Osteoblast (primary cell): ENCODE results near the gene TMEM192. TPM values are rescaled to one million over a fixed set of nuclear protein-coding genes. Genes with fewer than 3 reads are reported as not detected.

ENCODE experiments used
- DNase-seq: peaks from one replicate; pipeline ENCODE4 v3.0.0; 2011; ENCODE audit warnings: low spot score, mixed read lengths; ENCODE audit not compliant: insufficient read length; ENCODE audit errors: missing footprints
- H2AFZ ChIP-seq: 2 replicates; pipeline ENCODE4 v1.6.0; 2011; ENCODE audit warnings: mild to moderate bottlenecking, low read length
- H3K27ac ChIP-seq: 2 replicates; pipeline ENCODE4 v1.5.1; 2011; ENCODE audit warnings: mild to moderate bottlenecking, low read depth, low read length, moderate library complexity
- H3K27me3 ChIP-seq: 2 replicates; pipeline ENCODE4 v1.6.0; 2012; ENCODE audit warnings: mild to moderate bottlenecking, control low read depth, inconsistent platforms, low read length, moderate library complexity; ENCODE audit not compliant: insufficient read depth
- H3K36me3 ChIP-seq: 2 replicates; pipeline ENCODE4 v1.5.1; 2011; ENCODE audit warnings: mild to moderate bottlenecking, low read length, control low read depth, moderate library complexity; ENCODE audit not compliant: insufficient read depth
- H3K4me1 ChIP-seq: 2 replicates; pipeline ENCODE4 v1.5.1; 2011; ENCODE audit warnings: mild to moderate bottlenecking, low read length, control low read depth, moderate library complexity; ENCODE audit not compliant: insufficient read depth
- H3K4me2 ChIP-seq: 2 replicates; pipeline ENCODE4 v1.6.0; 2011; ENCODE audit warnings: mild to moderate bottlenecking, low read length; ENCODE audit not compliant: insufficient read depth
- H3K4me3 ChIP-seq: fragments of 200-600 bp; sonication (generic); 3 replicates; pipeline ENCODE4 v1.5.1; 2012; ENCODE audit warnings: mild to moderate bottlenecking, low read length, inconsistent platforms; ENCODE audit not compliant: insufficient read depth
- H3K79me2 ChIP-seq: 2 replicates; pipeline ENCODE4 v1.6.0; 2012; ENCODE audit warnings: mild to moderate bottlenecking, low read length, control low read depth, inconsistent platforms; ENCODE audit not compliant: insufficient read depth
- H3K9me3 ChIP-seq: 2 replicates; pipeline ENCODE4 v1.5.1; 2011; ENCODE audit warnings: low read depth, low read length, control low read depth
- H4K20me1 ChIP-seq: 2 replicates; pipeline ENCODE4 v1.6.0; 2012; ENCODE audit warnings: mild to moderate bottlenecking, low read length, control low read depth; ENCODE audit not compliant: insufficient read depth
- total RNA-seq: library from RNA; depleted of rRNA; stranded (reverse); fragments of >200 nt; gene quantifications from 2 replicates; pipeline ENCODE4 v1.2.3, GENCODE V29; 2012
- TF ChIP-seq, protein P1 (sequence below): IDR thresholded peaks from 2 replicates; pipeline ENCODE4 v1.5.1; 2011; ENCODE audit warnings: mild to moderate bottlenecking, low read depth, low read length, moderate library complexity; ENCODE audit errors: extremely low read depth

Gene TMEM192
- total RNA-seq, 1 donor, result 17.4 TPM

DNA sequence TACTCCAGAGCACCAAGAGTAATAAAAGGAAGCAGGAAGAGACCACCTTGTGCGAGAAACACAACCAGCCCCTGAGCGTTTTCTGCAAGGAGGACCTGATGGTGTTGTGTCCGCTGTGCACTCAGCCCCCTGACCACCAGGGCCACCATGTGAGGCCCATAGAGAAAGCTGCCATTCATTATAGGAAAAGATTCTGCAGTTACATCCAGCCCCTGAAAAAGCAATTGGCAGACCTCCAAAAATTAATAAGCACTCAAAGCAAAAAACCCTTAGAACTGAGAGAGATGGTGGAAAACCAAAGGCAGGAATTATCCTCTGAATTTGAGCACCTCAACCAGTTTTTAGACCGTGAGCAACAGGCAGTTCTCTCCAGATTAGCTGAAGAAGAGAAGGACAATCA lies 53.3 kb downstream of the TMEM192 start:
- Histone ChIP-seq H3K4me3 (no peak overlapping the region), H2AFZ (no peak overlapping the region), H3K79me2 (no peaks in the 10 kb centered on the region), H3K4me1 (no peaks in the 10 kb centered on the region), H4K20me1 (no peaks in the 10 kb centered on the region), H3K9me3 (no peaks in the 10 kb centered on the region), H3K4me2 (no peak overlapping the region), H3K36me3 (no peaks in the 10 kb centered on the region), H3K27me3 (no peaks in the 10 kb centered on the region), H3K27ac (no peak overlapping the region)
- DNase-seq, result no peak
- TF ChIP-seq, protein P1, sequence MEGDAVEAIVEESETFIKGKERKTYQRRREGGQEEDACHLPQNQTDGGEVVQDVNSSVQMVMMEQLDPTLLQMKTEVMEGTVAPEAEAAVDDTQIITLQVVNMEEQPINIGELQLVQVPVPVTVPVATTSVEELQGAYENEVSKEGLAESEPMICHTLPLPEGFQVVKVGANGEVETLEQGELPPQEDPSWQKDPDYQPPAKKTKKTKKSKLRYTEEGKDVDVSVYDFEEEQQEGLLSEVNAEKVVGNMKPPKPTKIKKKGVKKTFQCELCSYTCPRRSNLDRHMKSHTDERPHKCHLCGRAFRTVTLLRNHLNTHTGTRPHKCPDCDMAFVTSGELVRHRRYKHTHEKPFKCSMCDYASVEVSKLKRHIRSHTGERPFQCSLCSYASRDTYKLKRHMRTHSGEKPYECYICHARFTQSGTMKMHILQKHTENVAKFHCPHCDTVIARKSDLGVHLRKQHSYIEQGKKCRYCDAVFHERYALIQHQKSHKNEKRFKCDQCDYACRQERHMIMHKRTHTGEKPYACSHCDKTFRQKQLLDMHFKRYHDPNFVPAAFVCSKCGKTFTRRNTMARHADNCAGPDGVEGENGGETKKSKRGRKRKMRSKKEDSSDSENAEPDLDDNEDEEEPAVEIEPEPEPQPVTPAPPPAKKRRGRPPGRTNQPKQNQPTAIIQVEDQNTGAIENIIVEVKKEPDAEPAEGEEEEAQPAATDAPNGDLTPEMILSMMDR, result no peak

DNA sequence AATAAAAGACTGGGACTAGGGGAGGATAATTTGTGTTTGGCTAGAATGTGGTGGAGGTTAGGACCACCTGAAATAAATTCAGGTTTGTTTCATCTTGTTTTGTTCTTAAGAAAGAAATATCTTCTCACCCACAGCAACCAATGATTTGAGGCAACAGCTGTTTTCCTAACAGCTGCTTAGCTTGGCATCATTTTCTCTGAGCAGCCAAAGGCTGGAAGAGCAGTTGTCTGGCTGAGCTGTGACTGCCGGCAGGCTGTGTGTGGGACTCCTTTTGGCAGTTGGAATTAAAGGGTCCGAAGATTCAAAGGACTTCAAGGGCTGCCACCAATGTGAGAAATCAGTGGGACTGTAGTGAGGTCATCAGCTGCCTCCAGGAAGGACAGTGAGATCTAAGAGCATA lies 54.0 kb downstream of the TMEM192 start:
- TF ChIP-seq, protein P1, result no peak
- no peak overlapping the region for H3K4me3 ChIP-seq
- no peak overlapping the region for H3K4me2 ChIP-seq
- no peaks in the 10 kb centered on the region for H4K20me1 ChIP-seq
- no peak overlapping the region for H3K27ac ChIP-seq
- H3K9me3 ChIP-seq, result no peaks in the 10 kb centered on the region
- H3K36me3 ChIP-seq, result no peaks in the 10 kb centered on the region
- DNase-seq, result no peak
- no peaks in the 10 kb centered on the region for H3K79me2 ChIP-seq
- no peaks in the 10 kb centered on the region for H3K27me3 ChIP-seq
- no peak overlapping the region for H2AFZ ChIP-seq
- H3K4me1 ChIP-seq, result no peaks in the 10 kb centered on the region

- H3K27ac ChIP-seq, result no peak overlapping the region
- H3K36me3 ChIP-seq, result no peaks in the 10 kb centered on the region
- no peak overlapping the region for H2AFZ ChIP-seq
- no peaks in the 10 kb centered on the region for H4K20me1 ChIP-seq
- H3K4me3 ChIP-seq, result no peak overlapping the region
- no peak for DNase-seq
- no peaks in the 10 kb centered on the region for H3K27me3 ChIP-seq
- no peaks in the 10 kb centered on the region for H3K4me1 ChIP-seq
- no peaks in the 10 kb centered on the region for H3K79me2 ChIP-seq
- TF ChIP-seq, protein P1, result no peak
- no peaks in the 10 kb centered on the region for H3K9me3 ChIP-seq
- no peak overlapping the region for H3K4me2 ChIP-seq
Measured at GRCh38 chr4:165055601-165056000, 57.1 kb downstream of the TMEM192 start.

GRCh38 chr4:165053645-165054044 lies 59.0 kb downstream of the TMEM192 start, which contains the start of gene TRIM75:
Gene TRIM75, plus strand, starts transcription at chr4:165053866. Its CDS starts 5,282 bp downstream, at chr4:165059148.
- Histone ChIP-seq H4K20me1 (no peaks in the 10 kb centered on the region), H2AFZ (no peak within 1 kb of the TSS), H3K27me3 (no peaks in the 10 kb centered on the region), H3K4me2 (no peak within 1 kb of the TSS), H3K9me3 (no peaks in the 10 kb centered on the region), H3K27ac (no peak within 1 kb of the TSS), H3K4me3 (no peak within 1 kb of the TSS), H3K36me3 (no peaks in the 10 kb centered on the region), H3K79me2 (no peaks in the 10 kb centered on the region), H3K4me1 (no peaks in the 10 kb centered on the region)
- TF ChIP-seq, protein P1, result no peak
- no peak for DNase-seq
